Measurements from ENCODE around the gene PIK3CD.

Gene PIK3CD

DNA sequence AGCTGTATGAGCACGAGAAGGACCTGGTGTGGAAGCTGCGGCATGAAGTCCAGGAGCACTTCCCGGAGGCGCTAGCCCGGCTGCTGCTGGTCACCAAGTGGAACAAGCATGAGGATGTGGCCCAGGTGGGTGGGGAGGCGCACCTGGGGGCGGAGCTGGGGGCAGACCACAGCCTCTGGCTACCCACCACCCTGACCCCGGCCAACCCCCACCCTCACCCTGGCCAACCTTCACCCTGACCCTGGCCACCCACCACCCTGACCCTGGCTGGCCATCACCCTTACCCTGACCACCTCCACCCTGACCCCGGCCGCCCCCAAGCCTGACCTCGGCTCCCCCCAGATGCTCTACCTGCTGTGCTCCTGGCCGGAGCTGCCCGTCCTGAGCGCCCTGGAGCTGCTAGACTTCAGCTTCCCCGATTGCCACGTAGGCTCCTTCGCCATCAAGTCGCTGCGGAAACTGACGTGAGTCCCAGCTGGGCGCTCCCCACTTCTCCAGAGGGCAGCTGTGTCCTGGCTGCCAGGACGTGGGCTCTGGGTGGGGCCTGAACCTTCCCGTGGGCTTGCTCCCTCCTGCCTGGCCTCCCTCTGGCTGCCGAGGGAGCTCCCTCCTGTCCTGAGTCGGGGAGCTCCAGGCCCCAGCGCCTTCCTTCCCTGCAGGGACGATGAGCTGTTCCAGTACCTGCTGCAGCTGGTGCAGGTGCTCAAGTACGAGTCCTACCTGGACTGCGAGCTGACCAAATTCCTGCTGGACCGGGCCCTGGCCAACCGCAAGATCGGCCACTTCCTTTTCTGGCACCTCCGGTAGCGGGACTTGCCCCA lies 69.5 kb downstream of the PIK3CD start:
- no peak for DNase-seq

DNA sequence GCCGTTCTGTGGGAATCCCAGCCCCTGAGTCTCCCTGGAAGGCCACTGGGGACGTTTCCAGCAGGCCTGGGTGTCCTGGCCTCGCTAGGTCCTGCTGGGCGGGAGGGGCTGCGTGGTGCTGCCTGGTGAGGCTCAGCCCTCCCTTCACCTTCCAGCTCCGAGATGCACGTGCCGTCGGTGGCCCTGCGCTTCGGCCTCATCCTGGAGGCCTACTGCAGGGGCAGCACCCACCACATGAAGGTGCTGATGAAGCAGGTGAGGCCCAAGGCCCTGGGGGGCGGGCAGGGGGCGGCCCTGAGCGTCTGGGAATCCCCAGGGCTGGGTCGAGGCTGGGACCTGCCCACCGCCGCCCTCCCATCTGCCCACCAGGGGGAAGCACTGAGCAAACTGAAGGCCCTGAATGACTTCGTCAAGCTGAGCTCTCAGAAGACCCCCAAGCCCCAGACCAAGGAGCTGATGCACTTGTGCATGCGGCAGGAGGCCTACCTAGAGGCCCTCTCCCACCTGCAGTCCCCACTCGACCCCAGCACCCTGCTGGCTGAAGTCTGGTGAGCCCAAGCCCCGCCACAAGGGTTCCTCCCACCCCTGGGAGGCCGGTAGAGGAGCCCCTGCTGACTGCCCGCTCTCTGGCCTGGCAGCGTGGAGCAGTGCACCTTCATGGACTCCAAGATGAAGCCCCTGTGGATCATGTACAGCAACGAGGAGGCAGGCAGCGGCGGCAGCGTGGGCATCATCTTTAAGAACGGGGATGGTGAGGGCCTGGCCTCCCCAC lies 70.3 kb downstream of the PIK3CD start:
- DNase-seq: no peak

DNA sequence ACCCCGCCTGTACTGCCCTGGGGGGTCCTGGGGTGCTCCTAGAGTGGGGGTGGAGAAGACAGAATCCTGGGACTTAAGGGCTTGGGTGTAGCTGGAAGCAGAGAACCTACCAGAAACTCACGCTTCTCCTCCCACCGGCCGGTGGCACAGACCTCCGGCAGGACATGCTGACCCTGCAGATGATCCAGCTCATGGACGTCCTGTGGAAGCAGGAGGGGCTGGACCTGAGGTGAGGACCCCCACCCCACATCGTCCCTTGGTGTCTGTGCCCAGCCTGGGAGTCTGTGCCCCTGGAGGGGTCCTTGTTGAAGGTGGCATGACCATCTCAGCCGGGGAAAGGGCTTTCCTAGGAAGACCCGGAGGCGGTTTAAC lies 70.8 kb downstream of the PIK3CD start:
- DNase-seq: no peak

DNA sequence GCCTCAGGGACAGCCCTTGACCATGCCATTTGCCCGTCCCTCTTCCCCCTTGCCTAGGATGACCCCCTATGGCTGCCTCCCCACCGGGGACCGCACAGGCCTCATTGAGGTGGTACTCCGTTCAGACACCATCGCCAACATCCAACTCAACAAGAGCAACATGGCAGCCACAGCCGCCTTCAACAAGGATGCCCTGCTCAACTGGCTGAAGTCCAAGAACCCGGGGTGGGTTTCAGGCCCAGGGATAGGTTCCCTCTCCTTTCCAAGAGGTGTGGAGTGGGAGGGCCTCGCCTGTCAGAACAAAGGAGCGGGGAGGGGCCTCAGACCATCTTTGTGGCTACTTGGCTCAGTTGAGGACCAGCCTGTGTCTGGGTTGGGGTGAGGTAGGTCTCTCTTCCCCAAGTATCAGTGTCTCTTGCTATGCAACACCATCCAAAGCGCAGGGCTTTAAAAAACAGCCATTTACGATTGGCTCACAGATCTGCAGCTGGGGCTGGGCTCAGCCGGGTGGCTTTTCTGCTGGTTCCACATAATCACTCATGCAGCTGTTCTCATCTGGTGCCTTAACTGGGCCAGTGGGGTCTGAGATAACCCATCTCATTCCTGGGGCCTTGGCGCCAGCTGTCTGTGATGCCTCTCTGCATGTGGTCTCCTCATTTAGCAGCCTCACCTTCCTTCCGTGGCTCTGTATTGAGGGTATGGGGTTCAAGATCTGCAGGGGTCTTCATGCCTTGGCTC lies 71.7 kb downstream of the PIK3CD start:
- DNase-seq: no peak

DNA sequence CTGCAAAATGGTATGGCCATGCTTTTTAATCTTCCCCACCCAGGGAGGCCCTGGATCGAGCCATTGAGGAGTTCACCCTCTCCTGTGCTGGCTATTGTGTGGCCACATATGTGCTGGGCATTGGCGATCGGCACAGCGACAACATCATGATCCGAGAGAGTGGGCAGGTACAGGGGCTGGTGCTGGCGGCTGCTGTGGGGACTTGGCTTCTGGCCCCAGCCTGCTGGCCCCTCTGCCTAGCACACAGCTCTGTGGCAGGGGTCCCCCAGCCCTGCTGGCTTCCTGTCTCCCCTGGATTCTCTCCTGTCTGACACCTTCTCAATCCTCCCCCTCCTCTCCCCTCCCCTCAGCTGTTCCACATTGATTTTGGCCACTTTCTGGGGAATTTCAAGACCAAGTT lies 72.4 kb downstream of the PIK3CD start:
- no peak for DNase-seq

DNA sequence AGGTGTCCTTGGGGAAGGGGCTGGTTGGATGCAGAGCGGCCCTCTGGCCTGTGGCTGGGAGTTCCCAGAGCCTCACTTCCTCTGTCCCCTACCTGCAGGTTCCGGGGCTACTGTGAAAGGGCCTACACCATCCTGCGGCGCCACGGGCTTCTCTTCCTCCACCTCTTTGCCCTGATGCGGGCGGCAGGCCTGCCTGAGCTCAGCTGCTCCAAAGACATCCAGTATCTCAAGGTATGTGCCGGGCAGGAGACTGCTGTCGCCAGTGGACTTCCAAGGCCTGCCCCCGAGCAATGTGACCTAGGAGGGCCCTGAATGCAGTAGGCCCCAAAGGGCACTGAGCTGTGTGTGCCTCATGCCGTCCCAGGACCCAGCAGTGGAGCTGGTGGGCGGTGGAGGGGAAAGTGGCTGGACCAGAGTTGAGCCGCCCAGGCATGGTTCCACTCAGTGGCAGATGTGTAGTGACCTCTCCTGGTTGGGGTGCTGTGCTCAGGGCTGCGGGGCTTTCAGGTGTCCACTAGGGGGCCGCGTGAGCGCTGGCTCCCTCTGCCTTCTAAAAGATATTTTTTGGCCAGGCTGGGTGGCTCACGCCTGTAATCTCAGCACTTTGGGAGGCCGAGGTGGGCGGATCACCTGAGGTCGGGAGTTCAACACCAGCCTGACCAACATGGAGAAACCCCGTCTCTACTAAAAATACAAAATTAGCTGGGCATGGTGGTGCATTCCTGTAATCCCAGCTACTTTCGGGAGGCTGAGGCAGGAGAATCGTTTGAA lies 73.4 kb downstream of the PIK3CD start:
- DNase-seq: peak; percentile 18

DNA sequence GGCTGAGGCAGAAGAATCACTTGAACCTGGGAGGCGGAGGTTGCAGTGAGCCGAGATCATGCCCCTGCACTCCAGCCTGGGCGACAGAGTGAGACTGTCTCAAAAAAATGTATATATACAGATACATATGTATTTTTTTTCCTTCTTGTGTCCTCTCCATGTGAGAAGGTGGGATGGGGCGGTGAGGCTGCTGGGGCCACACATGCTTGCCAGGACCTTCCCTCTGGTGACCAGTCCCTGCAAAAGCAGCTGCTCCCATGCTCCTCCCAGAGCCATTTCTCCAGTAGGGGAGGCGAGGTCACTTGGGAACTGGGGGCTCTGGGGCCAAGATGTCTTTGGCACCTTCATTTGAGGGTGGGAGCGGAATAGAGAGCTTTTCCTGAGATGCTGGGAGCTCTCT lies 74.9 kb downstream of the PIK3CD start:
- no peak for DNase-seq

DNA sequence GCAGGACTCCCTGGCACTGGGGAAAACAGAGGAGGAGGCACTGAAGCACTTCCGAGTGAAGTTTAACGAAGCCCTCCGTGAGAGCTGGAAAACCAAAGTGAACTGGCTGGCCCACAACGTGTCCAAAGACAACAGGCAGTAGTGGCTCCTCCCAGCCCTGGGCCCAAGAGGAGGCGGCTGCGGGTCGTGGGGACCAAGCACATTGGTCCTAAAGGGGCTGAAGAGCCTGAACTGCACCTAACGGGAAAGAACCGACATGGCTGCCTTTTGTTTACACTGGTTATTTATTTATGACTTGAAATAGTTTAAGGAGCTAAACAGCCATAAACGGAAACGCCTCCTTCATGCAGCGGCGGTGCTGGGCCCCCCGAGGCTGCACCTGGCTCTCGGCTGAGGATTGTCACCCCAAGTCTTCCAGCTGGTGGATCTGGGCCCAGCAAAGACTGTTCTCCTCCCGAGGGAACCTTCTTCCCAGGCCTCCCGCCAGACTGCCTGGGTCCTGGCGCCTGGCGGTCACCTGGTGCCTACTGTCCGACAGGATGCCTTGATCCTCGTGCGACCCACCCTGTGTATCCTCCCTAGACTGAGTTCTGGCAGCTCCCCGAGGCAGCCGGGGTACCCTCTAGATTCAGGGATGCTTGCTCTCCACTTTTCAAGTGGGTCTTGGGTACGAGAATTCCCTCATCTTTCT lies 75.5 kb downstream of the PIK3CD start:
- DNase-seq: no peak

DNA sequence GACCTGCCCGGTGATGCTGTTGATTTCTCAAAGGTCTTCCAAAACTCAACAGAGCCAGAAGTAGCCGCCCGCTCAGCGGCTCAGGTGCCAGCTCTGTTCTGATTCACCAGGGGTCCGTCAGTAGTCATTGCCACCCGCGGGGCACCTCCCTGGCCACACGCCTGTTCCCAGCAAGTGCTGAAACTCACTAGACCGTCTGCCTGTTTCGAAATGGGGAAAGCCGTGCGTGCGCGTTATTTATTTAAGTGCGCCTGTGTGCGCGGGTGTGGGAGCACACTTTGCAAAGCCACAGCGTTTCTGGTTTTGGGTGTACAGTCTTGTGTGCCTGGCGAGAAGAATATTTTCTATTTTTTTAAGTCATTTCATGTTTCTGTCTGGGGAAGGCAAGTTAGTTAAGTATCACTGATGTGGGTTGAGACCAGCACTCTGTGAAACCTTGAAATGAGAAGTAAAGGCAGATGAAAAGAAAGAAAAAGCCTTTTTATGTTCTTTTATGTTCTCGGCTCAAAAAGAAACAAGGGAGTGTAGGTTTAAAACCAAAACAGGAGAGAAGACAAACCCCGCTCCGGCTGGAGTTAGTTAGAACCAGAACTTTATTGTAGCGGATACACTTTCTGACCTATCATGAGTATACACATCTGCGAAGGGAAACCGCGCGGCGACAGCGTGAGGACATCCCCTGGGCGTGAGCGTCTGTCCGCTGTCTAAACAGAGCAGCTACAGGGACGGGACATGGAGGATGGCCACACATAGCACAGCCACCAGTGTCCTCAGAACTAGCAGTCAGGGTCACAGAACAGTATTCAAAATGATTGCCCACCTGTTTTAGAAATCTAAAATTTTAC lies 77.1 kb downstream of the PIK3CD start:
- no peak for DNase-seq

DNA sequence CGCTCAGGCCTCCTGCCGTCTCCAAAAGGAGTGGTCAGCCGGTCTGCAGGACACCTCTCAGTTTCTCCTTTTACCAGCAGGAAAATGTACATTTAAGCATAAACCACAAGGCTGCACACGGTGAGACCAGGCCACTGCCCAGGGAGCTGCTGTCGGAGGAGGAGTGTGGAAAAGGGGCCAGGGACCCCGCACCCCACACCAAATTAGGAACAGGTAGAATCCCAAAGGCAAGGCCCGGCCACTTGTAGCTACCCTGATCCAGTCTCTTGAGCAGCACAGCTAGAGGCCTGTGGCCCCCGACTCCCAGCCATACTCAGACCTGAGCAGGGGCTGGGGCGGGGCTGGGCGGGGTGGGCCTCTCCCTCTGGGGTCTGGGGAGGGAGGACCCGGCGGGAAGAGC lies 78.0 kb downstream of the PIK3CD start:
- no peak for DNase-seq

DNA sequence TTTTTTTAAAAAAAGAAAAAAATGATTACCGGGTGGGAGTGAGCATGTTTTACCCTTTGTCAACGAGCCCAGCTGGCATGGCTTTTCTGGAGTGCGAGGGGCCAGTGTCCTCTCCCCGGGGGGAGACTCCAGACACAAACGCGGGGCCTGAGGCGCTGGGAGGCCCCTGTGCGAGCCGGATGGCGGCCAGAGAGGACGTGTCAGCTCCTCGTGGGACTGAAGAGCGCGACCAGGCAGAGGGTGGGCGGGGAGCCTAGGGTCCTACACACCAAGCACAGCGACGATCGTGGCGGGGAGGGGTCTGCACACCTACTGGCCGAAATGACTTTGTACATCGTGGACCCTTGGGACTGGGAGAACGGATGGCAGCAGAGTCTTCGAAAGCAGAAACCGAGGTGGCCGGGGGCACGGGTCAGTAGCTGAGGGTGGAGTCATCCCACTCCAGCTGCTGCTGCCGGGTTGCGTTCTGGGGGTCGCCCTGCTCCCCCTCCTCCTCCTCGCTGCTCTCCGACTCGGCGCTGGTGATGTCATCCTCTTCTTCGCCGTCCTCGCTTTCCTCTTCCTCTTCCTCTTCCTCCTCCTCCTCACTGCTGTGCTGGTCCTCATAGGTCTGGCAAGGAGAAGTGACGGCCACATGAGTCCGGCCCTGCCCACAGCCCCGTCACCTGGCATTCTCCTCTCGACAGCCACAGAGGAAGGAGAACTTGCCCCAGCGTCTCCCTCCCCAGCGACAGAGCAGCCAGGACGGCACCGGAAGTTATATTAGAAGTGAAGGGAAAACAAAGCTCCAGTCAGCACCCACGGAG lies 78.8 kb downstream of the PIK3CD start:
- DNase-seq: no peak

DNA sequence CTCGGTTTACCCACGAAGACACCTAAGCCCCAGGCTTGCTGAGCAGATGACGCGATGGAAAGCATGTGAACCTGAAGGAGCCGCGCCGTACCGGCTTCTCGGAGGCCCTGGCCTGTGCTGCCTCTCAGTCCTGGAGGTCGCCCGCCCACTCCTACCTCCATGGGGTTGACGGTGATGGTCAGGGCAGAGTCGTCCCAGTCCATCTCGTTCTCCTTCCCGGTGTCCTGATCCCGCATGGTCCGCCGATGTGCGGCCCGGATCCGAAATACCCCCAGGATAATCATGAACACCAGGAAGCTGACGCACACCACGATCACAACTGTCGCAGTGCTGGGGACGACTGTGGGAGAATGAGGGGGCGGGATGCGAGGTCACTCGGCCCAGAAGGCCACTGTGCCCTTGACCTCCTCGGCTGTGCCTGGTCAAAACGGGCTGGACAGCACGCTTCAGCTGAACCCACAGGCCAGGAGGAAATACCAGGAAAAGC lies 79.6 kb downstream of the PIK3CD start:
- no peak for DNase-seq

DNA sequence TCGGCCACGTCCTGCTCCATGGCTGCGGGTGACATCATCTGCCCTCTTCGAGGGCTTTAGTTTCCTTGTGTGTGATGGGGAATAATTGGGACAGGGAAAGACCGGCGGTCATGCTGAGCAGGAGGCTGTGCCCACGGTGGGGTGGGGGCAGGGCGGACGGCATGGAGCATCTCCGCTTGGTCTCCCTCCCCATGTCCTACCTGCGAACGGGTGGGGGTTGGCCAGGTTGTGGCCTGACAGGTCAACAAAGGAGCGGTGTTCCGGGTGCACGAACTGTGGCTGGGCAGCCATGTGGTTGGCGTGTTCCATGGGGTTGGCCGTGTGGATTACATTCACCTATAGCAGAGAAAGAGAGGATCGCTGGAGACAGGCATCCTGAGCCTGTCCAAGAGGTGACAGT lies 80.0 kb downstream of the PIK3CD start:
- DNase-seq: no peak

DNA sequence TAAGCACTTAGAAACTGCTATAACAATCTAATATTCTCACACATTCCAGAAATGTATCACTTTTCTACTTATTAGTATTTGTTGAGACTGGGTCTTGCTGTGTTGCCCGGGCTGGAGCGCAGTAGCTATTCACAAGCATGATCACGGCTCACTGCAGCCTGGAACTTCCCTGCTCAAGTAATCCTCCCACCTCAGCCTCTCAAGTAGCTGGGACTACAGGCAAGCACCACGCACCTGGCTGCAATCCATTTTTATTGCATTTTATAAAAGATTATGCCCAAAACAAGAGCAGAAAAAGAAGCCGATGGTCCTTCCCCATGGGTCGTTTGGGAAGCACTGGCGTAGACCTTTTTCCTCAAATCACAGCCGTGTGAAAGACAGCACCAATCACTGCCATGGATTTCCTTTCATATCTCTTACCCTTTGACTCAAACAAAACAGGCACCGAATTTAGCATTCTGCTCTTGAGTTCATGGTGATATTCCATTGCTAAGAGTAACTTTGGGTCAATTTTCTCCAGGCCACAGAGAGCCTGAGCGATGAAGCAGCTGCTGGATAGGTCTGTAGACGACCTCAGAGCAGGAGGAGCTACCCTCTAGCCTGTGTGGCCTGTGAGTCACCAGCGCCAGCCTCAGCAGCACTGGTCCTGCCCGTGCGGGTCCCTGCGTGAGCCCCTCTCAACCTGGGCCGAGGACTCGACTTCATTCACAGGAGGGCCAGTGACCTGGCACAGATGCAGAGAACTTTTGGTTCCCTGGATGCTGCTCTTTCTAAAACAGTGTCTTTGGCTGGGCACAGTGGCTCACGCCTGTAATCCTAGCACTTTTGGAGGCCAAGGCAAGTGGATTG lies 80.8 kb downstream of the PIK3CD start:
- DNase-seq: no peak

DNA sequence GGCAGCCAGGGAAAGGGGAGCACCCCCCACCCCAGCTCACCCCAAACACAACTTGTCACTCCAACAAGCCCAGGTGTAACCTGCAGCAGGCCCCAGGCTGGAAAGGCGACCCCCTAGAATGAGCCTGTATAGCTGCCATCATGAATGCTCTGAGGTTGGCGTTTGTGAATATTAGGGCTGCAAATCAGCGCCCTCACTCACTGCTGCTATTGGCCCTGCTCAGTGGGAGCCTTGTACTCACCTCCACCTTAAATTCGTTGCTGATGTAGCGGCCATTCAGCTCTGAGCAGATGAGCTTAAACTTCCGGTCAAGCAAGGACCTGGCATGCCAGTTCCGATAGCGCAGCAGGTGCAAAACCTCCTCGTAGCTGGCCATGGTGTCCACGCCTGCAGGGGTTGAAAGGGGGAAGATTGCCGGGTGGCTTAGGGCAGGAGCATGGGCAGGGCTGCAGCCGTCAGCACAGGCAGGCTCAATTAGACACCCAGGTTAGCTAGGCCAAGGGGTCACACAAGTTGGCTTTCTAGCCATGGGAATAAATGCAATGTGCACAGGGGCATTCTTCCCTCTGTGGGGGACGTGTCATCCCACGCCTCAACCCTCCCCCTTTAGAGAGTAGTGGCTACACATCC lies 81.7 kb downstream of the PIK3CD start:
- DNase-seq: no peak

DNA sequence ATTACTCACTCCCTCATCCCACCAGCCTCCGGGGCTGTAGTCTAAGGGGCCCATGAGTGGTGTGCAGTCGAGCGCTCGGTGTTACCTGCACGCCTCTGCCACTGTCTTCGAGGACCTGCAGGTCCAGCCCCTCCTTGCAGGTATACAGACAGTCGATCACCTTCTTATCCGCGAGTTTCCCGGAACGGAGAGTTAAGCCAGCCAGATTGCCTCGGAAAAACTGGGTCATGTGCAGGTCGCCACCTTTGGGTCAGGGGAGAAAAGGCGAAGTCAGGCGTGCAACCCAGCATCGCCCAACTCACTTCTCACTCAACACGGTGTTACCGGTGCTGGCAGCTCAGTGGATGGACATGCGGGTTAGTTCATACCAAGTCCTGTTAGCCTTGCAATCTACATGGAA lies 84.3 kb downstream of the PIK3CD start:
- DNase-seq: no peak

DNA sequence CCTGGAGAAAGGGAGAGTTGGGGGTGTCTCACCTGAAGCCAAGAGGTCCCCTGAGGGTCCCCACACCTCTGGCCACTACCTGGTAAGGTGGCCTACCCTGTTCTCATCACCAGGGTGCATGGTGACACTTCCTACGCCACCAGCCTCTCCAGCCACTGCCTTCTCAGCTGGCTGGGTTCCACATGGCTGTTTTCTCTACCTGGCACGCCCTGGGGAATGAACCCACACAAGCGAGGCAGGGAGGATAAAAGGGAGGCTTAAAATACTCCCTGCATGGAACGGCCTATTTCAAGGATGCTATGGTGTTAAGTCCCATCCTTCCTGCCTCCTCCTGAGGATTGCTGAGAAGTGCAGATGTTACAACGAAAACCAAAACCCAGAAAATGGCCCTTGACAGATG lies 84.7 kb downstream of the PIK3CD start:
- DNase-seq: no peak

DNA sequence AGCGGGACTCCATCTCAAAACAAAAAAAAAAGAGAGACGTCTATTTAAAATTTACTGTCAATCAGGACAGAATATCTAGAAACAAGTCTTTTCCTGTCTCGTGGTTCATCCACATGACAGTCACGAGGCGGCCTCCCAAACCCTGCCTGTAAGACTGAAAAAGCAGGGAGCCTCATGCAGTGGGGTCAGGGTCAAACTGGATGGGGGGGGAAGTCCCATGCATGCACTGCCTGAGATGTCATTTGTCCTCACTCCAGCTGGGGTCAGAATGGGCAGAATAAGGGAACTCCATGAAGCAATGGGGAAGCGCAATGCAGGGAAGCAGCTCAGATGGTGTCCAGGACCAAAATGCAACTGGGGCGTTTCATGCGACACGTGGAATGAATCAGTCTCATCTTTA lies 85.5 kb downstream of the PIK3CD start:
- no peak for DNase-seq

DNA sequence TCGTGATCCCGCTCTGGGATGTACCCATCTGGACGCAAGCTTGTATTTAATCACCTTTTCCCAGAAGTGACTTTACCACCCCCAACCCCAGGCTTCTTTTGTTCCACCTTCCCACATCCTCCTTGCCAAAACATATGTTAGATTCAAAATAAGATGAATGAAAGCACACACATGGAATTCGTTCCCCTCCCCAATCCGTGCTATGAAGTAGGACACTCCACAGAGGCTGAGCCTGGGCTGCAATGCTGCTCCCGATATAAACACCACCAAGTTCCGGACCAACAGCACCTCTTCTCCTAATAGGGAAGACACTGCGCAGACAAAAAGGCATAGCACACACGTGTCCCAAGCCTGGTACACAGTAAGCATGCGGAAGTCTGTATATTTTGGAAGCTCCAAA lies 86.1 kb downstream of the PIK3CD start:
- DNase-seq: no peak
